NCI-H345 (cell line): ENCODE measurements around the gene ATL2.
"Not testable (repeated sequence)": the region's sequence is repeated elsewhere in the genome, so short reads cannot be mapped to it uniquely, and the experiment has no call there.

Experiments
- DNase-seq: peaks from one replicate; lab custom pipeline; 2025; lab: John Stamatoyannopoulos, UW

Gene ATL2

DNA sequence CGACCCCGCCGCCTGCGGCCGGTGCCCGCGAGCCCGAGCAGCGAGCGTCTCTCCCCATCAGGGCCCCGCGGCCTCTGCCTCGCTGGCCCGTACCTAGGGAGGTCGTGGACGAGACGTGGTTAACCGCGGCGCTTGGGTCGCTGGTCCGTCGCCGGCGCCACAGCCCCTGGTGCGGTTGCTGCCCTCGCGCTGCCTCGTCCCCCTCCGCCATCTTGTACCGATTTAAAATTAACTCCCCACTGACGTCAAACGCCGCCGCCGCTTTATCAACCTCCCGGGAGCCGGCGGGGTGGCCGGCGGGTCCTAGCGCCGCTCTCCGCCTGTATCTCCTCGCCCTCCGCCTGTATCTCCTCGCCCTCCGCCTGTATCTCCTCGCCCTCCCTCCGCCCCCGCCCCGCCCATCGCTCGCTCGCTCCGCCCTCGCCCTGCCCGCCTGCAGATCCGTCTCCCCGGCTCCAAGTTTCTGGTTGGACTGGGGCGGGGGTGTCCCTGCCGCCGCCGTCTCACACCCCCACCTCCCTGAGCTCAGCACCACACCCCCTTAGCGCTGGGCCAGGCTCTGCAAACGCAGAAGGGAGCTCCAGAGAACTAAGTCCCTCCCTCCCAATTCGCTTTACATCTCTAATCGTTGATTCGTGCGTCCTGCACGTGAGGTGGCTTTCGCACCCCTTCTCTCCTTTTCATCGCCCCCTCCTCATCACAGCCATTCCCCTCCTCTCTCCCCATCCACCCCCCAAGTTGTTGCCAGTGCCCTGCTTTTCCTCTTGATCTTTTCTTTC is at the start of gene ATL2:
Gene ATL2, minus strand, starts transcription at position 224 of the 779 bp plus-strand sequence. Its CDS starts 13 bp downstream, at position 211.
- peak; percentile 96 for DNase-seq

DNA sequence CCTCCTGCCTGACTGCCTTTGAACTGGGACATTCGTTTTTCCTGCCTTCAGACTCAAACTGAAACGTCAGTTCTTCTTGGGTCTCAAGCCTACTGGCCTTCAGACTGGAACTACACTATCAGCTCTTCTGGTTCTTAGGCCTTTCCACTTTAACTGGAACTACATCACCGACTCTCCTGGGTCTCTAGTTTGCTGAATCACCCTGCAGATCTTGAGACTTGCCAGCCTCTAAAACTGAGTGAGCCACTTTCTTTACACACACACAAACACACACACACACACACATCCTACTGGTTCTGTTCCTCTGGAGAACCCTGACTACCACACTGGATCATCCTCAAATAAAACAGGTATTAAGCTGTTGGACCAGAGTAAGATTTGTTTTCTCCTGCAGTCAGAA is 46.7 kb upstream of the ATL2 start:
- no peak for DNase-seq

DNA sequence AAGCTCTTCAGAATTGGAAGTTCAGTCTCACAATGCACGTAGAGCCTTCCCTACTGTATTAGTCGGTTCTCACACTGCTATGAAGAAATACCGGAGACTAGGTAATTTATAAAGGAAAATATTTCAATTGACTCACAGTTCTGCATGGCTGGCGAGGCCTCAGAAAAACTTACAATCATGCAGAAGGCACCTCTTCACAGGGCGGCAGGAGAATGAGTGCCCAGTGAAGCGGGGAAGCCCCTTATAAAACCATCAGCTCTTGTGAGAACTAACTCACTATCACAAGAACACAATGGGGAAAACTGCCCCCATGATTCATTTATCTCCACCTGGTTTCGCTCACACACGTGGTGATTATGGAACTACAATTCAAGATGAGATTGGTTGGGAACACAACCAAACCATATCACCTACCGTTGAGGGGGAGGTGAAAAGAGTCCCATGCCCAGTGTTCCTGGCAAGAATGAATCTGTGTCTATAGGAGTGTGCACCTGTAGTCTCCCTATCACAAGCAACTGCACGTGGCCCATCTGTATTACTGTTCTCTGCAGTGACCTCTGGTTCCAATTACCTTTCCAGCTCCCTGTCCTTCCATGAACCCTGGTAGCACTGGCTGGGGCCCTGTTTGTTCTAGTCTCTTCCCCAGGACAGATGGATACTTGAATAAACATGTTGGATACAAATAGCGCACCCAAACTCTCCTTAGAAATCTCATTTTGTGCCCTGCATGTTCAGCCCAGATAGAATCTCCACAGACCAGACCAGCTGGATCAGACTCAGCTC is 44.4 kb upstream of the ATL2 start:
- no peak for DNase-seq

GRCh38 chr2:38419499-38419898 is 42.4 kb upstream of the ATL2 start:
- DNase-seq = no peak

GRCh38 chr2:38418735-38419134 is 41.7 kb upstream of the ATL2 start:
- DNase-seq = no peak

- no peak for DNase-seq
Measured at GRCh38 chr2:38417745-38418689, 40.9 kb upstream of the ATL2 start.

DNA sequence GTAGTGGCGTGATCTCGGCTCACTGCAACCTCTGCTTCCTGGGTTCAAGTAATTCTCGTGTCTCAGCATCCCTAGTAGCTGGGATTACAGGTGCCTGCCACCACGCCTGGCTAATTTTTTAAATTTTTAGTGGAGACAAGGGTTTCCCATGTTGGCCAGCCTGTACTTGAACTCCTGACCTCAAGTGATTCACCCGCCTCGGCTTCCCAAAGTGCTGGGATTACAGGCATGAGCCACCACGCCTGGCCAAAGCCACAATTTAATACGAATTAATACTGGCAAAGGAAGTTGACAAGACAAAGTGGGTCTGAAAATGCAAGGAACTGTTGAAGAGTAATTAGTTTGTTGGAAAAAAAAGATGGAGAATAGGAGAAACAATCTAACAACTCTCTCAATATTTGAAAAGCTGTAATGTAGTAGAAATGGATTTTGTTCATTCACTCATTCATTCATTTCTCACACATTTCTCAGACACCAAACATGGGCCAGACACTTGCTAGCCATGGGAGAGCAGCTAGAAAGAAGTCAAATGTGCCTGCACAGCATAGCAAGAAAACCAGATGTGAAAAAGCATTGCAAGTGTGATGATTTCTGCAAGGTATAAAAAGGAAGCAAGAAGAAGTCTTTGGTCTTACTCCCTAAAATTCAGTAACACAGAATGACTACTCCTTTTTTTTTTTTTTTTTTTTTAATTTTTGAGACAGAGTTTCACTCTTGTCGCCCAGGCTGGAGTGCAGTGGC is 39.4 kb upstream of the ATL2 start:
- no peak for DNase-seq

DNA sequence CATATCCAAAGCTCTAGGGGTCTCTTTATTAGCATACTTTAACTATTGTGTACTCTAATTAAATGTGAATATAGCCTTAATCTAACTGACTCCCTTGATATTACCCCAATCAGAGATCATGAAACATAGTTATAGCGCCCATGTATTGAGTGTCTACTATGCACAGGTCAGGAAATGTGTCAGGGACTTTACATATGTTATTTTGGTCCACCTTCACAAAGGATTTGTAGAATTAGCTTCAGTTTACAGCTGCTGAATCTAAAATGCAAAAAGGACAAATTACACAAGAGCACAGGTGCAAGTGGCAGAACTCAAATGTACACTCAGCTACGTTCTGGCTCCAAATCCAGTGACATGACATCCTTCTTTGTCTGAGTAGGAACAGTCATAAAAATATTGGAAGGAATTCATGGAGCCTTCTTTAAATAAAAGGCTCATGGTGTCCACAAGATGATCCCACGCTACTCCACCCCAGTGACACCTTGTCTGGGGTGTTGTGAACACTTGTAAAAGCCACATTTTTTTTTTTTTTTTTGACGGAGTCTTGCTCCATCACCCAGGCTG is 38.7 kb upstream of the ATL2 start:
- DNase-seq = no peak

DNA sequence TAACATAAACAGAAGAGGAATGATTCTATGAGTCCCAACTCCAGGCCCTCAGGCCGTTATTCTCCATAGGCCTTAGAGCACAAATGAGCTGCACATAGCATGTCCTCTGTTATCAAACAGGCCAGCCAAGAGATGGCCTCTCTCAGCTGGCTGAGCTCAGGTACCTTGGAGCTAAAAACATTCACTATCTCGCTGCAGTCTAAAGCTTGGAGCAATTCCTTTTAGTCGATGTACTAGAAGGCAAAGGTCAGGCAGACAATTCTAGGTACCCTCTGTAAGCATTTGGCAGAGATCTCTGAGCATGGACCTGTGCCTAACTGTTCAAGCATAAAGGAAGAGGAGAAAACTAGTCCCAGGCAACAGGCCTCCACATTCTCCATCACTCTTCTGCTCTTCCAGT is 38.0 kb upstream of the ATL2 start:
- no peak for DNase-seq

- DNase-seq = not testable (repeated sequence)
Measured at GRCh38 chr2:38412235-38412871, 35.3 kb upstream of the ATL2 start.

DNA sequence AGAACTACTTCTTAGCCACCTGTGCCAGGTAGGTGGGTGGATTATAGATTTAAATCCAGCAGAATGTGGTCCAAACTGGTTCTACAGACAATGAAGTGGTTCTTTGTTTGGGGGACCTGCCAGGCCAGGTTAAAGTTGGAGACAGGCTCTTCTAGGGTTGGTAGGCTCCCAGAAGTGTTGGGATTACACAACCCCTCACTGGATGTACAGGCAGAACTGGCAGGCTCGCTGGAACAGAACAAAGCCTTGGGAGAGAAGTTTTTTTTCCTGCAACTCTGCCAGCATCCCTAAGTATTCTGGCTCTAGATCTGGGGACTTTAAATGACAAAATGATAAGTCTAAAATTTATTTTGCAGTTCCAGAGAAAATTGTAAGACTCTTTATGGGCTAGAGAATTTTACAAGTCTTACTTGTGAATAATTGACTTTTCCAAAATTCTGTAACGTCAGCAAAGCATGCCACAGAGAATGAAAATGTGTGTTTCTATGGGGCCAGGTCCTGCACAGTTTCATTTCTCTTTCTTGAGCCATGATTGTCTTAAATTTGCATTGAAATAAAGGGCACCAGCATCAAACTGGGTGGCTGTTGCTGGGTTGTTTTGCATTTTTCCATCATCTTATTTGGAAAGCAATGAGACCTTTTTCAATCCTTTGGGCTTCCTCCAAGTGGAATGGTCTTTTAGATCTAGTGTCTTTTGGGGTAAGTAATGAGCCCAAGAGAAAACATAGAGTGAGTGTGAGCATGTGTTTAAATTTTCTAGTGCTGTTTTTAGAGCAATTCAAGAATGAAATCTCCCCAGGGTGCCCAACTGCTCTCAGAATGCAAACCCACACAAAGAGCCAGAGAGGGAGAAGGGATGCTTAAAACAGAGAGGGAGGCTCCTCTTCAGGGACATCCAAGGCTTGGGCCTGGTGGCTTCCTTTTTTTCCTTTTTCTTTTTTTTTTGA is 32.4 kb upstream of the ATL2 start:
- no peak for DNase-seq

GRCh38 chr2:38407111-38407682 is 30.1 kb upstream of the ATL2 start:
- no peak for DNase-seq

DNA sequence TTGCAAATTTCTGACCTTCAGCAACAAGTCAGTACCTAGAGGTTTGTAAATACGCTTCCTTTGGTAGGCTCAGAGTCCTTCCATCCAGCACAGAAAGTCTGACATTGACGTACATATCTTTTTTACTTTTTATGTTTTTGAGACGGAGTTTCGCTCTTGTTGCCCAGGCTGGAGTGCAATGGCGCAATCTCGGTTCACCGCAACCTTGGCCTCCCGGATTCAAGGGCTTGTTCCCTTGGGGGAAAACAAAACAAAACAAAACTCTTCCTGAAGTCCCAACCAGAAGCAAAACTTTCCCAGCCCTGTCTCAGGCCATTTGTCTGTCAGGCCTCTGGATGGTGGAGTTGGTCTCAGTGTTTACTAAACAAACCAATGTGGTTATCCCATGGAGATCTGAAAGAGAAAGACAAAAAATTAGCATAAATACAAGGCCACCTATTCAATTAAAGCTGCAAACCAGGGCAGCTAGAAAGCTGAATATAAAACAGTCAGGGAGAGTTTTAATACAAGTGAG is 29.6 kb upstream of the ATL2 start:
- DNase-seq = no peak

DNA sequence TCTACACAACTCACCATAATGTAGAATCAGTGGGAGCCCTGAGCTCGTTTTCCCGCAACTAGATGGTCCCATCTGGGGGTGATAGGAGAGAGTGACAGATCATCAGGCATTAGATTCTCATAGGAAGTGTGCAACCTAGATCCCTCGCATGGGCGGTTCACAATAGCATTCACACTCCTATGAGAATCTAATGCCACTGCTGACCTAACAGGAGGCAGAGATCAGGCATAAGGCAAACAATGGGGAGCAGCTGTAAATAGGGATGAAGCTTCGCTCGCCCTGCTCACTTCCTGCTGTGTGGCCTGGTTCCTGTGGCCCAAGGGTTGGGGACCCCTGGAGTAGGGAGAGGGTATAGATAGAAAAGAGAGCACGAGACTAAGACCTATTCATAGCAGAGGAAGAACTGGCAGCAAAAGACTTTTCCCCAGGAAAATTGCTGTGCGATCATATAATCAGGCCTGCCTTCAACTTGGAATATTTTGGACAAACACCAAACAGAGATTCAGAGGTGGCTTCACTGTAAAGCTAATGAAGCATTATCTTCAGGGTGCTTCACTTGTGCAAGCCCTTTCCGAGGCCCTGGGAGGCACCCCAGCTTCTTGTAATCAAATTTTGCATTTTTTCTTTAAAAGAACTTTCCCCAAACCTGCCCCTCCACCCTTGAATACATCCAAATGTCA is 29.0 kb upstream of the ATL2 start:
- no peak for DNase-seq

GRCh38 chr2:38400513-38400912 is 23.4 kb upstream of the ATL2 start:
- no peak for DNase-seq

- DNase-seq = no peak
Measured at GRCh38 chr2:38398739-38399138, 21.7 kb upstream of the ATL2 start.

GRCh38 chr2:38394903-38395341 is 17.8 kb upstream of the ATL2 start:
- DNase-seq = no peak

- no peak for DNase-seq
Measured at GRCh38 chr2:38394041-38394440, 17.0 kb upstream of the ATL2 start.
